HFF-Myc (cell line): Measurements from ENCODE around the gene RC3H1.

Source experiments
- DNase-seq: peaks from one replicate; pipeline ENCODE4 v3.0.0-alpha.2; 2011; ENCODE audit warnings: low read depth; ENCODE audit errors: extremely low read depth
- H3K4me3 ChIP-seq: replicated peaks from 2 replicates; pipeline ENCODE4 v1.5.1; 2011; ENCODE audit warnings: low read depth, mild to moderate bottlenecking, control low read depth, low read length
- TF ChIP-seq, protein P1 (sequence below): IDR thresholded peaks from 2 replicates; pipeline ENCODE4 v1.5.1; 2012; ENCODE audit warnings: mild to moderate bottlenecking, low read depth, low read length, control low read depth; ENCODE audit errors: missing control alignments

Gene RC3H1

DNA sequence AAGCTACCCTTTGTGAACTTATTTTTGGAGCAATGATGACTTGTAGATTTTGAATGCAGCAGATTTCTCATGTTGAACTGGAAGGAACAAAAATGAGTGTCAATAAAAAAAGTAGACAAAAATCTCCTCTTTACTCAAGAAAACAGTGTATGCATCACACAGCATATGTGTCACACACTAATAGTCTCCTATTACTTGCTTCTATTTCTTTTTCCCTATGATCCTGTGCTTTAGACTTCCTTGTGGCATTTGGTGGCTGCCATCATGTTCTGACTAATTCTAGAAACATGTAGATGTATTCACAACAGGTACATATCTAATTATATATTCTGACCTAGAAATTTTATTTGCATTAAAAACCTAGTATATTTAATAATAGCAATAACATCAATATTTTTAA is 14.3 kb downstream of the RC3H1 start:
- DNase-seq = no peak
- TF ChIP-seq, protein P1, sequence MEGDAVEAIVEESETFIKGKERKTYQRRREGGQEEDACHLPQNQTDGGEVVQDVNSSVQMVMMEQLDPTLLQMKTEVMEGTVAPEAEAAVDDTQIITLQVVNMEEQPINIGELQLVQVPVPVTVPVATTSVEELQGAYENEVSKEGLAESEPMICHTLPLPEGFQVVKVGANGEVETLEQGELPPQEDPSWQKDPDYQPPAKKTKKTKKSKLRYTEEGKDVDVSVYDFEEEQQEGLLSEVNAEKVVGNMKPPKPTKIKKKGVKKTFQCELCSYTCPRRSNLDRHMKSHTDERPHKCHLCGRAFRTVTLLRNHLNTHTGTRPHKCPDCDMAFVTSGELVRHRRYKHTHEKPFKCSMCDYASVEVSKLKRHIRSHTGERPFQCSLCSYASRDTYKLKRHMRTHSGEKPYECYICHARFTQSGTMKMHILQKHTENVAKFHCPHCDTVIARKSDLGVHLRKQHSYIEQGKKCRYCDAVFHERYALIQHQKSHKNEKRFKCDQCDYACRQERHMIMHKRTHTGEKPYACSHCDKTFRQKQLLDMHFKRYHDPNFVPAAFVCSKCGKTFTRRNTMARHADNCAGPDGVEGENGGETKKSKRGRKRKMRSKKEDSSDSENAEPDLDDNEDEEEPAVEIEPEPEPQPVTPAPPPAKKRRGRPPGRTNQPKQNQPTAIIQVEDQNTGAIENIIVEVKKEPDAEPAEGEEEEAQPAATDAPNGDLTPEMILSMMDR = no peak
- no peak overlapping the region for H3K4me3 ChIP-seq

DNA sequence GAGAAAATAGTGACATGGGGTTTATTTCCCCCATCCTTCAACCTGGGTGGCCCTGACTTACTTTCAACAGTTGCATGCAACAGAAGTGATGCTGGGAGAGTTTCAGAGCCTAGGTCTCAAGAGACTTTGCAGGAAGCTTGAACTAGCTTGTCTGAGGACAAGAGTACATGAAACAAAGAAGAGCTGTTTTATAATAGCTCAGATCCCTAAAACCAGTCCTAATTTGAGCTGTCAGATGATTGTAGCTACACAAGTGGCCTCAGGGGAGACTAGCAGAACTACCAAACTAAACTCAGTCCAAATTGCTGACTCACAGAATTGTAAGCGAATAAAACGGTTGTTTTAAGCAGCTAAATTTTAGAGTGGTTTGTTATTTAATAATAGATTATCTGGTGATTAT is 17.1 kb downstream of the RC3H1 start:
- TF ChIP-seq, protein P1 = no peak
- DNase-seq = no peak
- no peak overlapping the region for H3K4me3 ChIP-seq

DNA sequence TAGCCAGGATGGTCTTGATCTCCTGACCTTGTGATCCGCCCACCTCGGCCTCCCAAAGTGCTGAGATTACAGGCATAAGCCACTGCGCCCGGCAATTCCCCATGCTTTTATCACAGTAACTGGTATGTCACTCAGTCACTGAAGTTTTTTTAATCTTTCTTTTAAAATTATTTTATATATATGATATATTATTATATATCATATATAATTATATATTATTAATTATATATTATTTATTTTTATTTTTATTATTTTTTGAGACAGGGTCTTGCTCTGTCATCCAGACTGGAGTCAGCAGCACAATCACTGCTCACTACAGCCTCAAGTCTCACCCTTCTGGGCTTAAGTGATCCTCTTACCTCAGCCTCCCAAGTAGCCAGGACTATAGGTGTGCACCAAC is 18.3 kb downstream of the RC3H1 start:
- TF ChIP-seq, protein P1 = no peak

DNA sequence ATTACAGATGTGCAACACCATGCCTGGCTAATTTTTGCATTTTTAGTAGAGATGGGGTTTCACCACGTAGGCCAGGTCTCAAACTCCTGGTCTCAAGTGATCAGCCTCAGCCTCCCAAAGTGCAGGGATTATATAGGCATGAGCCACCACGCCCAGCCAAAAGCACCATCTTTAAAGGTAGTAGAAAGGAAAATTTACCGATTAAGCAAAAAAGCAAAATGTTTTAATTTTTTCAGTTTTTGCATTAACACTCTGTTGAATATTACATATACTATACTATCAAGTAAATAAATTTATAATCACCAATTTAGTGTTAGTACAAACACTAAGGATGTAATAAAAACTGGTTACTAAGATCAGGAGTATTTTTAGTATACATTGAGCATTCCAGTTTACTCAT is 20.6 kb downstream of the RC3H1 start:
- TF ChIP-seq, protein P1 = no peak
- no peak overlapping the region for H3K4me3 ChIP-seq
- DNase-seq = no peak

More for the DNA sequence above, 18.3 kb downstream of the RC3H1 start:
- DNase-seq = no peak
- H3K4me3 ChIP-seq = no peak overlapping the region

DNA sequence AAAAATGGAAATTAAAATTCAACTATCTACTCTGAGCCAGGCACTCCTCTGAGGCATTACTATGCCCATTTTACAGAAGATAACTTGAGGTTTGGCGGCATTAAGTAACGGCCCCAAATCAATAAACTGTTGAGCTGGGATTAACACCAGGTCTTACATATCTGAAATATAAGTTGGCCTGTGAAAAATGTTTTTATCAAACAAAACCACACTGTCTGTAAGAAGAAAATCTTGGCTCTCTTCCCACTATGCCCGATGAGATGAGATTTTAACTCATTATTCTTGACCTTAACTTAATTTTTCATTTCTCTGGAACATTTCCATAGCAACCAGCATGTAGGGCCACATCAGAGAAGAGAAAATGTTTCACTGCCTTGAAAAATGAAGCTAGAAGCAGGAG is 21.8 kb downstream of the RC3H1 start:
- DNase-seq = no peak
- TF ChIP-seq, protein P1 = no peak
- H3K4me3 ChIP-seq = no peak overlapping the region

DNA sequence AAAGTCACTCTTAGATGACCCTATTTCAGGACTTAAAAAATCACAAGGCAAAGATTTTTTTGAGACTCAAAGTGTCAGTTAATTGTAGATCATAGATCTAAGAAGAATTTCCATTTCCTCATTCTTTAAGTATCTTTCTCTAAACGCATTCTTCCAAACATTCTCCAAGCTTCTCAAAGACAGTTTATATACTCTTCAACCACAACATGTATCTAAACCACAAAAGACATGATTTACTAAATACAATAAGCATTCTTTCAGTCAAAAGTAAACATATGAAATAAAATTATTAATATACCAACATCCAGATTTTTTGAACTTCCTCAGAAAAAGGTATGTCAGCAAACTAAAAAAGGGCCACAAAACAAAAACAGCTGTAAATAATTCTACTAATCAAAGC is 24.4 kb downstream of the RC3H1 start:
- no peak for DNase-seq
- TF ChIP-seq, protein P1 = no peak

DNA sequence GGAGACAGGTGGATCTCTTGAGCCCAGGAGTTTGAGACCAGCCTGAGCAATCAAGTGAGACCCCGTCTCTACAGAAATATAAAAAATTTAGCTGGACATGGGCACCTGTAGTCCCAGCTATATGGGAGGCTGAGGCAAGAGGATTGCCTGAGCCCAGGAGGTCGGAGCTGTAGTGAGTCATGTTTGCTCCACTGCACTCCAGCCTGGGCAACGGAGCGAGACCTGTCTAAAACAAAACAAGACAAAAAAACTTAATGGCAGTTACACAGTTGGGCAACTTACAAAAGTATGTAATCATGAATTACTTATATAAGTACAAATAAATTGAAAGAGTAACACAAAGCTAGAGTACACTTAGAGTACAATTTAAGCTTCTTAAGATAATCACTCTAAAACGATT is 25.2 kb downstream of the RC3H1 start:
- no peak overlapping the region for H3K4me3 ChIP-seq
- no peak for DNase-seq
- TF ChIP-seq, protein P1 = no peak

More for the DNA sequence above, 24.4 kb downstream of the RC3H1 start:
- no peak overlapping the region for H3K4me3 ChIP-seq
